ENCODE measurements around the gene CAPN2.

The CAPN2 gene

GRCh38 chr1:223713546-223714420 lies 1.4 kb downstream of the CAPN2 start:
- no peak for DNase-seq (ENCODE audit: low read depth)
- peak overlapping the region; percentile 64 for H3K4me3 ChIP-seq (ENCODE audit: low read depth, low read length)
- TF ChIP-seq MAX (IDR thresholded peaks at IDR 0.05; ENCODE audit: low read depth, low read length) (no peak), MYC (IDR thresholded peaks at IDR 0.05; ENCODE audit: low read depth, low read length) (no peak), CTCF (IDR thresholded peaks at IDR 0.05; ENCODE audit: low read depth, low read length) (no peak), POLR2A (IDR thresholded peaks at IDR 0.05; ENCODE audit: extremely low read depth, insufficient read length) (no peak)

- DNase-seq (ENCODE audit: low read depth), result no peak
- TF ChIP-seq CTCF (IDR thresholded peaks at IDR 0.05; ENCODE audit: low read depth, low read length) (no peak), MAX (IDR thresholded peaks at IDR 0.05; ENCODE audit: low read depth, low read length) (no peak), MYC (IDR thresholded peaks at IDR 0.05; ENCODE audit: low read depth, low read length) (no peak), POLR2A (IDR thresholded peaks at IDR 0.05; ENCODE audit: extremely low read depth, insufficient read length) (no peak)
- no peak overlapping the region for H3K4me3 ChIP-seq (ENCODE audit: low read depth, low read length)
These were observed 2.0 kb downstream of the CAPN2 start for GRCh38 chr1:223714421-223714724.

GRCh38 chr1:223714849-223715603 lies 2.7 kb downstream of the CAPN2 start:
- peak; percentile 80 for DNase-seq (ENCODE audit: low read depth)
- no peak overlapping the region for H3K4me3 ChIP-seq (ENCODE audit: low read depth, low read length)
- TF ChIP-seq POLR2A (IDR thresholded peaks at IDR 0.05; ENCODE audit: extremely low read depth, insufficient read length) (no peak), CTCF (IDR thresholded peaks at IDR 0.05; ENCODE audit: low read depth, low read length) (no peak), MAX (IDR thresholded peaks at IDR 0.05; ENCODE audit: low read depth, low read length) (no peak), MYC (IDR thresholded peaks at IDR 0.05; ENCODE audit: low read depth, low read length) (no peak)

GRCh38 chr1:223715604-223716172 lies 3.3 kb downstream of the CAPN2 start:
- no peak overlapping the region for H3K4me3 ChIP-seq (ENCODE audit: low read depth, low read length)
- no peak for DNase-seq (ENCODE audit: low read depth)

More at GRCh38 chr1:223715604-223716172, 3.3 kb downstream of the CAPN2 start:
- no peak for TF ChIP-seq MYC (IDR thresholded peaks at IDR 0.05; ENCODE audit: low read depth, low read length)
- no peak for TF ChIP-seq POLR2A (IDR thresholded peaks at IDR 0.05; ENCODE audit: extremely low read depth, insufficient read length)
- TF ChIP-seq MAX (IDR thresholded peaks at IDR 0.05; ENCODE audit: low read depth, low read length), result no peak
- no peak for TF ChIP-seq CTCF (IDR thresholded peaks at IDR 0.05; ENCODE audit: low read depth, low read length)
